Stimulated activated CD8-positive, alpha-beta memory T cell treated with anti-CD3 and anti-CD28 coated beads, Interleukin-15, amount 100 ng/mL, for 4 hours (primary cell): ENCODE results near the gene ARL15.
"Not testable (repeated sequence)": the region's sequence is repeated elsewhere in the genome, so short reads cannot be mapped to it uniquely, and the experiment has no call there.

Experiments
- DNase-seq, 2 donors: peaks; one replicate each; pipeline ENCODE4 v3.0.0-alpha.2; 2020; ENCODE audit warnings: low read depth in 2 of 2

ARL15 gene

DNA sequence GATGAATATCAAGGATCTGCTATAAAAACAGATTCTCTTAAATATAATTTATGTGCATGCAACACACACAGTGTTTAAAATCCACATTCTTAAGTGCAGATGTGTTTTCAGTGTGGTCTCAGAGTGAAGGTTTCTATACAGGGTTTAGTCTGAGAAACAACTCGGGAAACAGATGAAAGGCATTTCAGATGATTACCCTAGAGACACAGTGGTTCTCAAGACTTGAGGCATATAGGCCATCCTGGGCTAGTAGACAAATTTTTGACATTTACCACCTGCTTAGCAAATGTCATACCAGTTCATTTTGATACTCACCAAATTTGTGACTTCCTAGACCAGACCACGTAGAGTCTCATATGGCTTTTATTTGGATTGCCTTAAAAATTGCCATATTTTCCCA lies 216.5 kb downstream of the ARL15 start:
- no peak for DNase-seq

DNA sequence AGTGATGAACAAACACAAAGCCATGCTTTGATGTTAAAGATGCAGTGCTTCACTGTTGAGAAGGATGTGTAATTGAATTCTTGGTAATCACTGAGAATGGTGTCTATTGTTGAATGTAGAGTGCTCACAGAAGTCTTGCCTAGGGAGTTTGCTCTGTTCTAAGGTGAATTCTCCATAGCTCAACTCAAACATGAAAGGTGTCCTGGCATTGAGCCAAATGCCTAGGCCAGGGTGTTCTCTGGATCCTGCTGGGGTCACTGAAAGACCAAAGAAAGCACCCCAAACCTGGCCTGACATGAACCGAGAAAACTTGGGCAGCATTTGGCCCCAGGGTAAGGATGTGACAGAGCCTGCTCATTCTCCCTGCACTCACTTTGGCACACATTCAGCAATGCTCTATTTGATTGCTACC lies 217.3 kb downstream of the ARL15 start:
- DNase-seq, result no peak

GRCh38 chr5:54091307-54092130 lies 218.9 kb downstream of the ARL15 start:
- no peak for DNase-seq

GRCh38 chr5:54090495-54091120 lies 219.8 kb downstream of the ARL15 start:
- no peak for DNase-seq

DNA sequence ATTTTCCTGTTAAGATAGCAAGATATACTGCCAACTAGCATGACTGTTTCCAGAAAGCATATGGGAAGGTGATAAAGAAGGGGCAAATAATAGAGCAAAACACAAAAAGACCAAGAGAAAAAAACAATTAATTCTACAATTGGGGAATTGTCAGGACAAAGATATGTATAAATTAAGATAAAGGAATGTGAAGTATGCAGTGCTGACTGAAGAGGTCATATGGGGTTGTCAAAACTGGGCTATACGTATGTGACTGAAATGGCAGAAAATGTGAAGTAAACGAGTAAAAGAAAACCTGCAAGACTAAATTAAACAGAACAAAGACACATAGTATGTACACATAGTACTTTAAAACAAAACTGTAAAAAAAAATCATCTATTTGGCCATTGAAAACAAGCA lies 222.3 kb downstream of the ARL15 start:
- DNase-seq, result no peak

DNA sequence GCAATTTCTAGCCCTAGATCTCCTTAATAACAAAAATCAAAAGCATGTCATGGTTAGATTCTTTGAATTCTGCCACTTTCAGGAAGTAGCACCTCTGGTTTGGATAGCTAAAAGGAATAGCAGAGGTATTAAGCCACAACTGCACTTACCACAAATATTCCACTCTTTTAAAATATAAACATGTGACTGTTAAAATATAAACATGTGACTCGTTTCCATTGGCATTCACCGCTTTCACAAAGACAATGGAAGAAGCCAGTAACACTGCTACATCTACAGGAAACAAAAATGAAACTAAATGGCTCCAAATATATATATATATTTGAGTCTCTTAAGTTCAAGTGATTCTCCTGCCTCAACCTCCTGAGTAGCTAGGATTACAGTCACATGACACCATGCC lies 222.9 kb downstream of the ARL15 start:
- DNase-seq, result no peak

DNA sequence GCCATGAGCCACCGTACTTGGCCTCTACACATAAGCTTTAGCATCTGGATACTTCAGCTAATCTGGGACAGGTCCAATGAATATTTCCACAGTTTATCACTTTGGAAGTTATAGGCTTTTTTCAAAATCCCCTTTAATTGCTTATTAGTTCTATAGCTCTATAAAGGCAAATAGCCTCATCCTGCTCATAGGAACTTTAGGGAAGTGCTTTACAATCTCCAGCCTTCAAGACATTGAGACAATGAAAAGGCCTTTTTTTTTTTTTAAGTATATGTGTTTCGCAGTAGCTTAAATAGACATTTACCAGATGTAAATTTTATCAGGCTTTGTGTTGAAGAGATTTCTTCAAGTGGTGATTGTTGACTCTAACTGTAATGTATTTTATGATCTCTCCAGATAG lies 224.2 kb downstream of the ARL15 start:
- no peak for DNase-seq

GRCh38 chr5:54084696-54085095 lies 225.7 kb downstream of the ARL15 start:
- no peak for DNase-seq

GRCh38 chr5:54083851-54084250 lies 226.5 kb downstream of the ARL15 start:
- no peak for DNase-seq

GRCh38 chr5:54083245-54083644 lies 227.1 kb downstream of the ARL15 start:
- no peak for DNase-seq

GRCh38 chr5:54081415-54081814 lies 229.0 kb downstream of the ARL15 start:
- DNase-seq, result no peak

DNA sequence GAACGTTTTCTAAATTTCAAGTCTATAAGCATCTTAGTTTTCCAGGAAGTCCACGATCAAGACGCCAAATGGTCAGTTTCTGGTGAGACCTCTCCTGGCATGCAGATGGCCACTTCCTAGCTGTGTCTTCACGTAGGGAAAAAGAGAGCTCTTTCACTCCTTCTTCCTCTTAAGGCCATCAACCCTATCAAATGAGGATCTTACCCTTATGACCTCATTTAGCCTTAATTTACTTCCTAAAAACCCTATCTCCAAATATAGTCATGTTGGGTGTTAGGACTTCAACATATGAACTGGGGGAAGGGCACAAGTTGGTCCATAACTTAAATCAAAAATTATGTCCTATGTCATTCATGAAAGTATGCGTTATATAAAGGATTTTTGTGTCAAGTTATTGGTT lies 229.5 kb downstream of the ARL15 start:
- no peak for DNase-seq

- no peak for DNase-seq
These were observed 236.6 kb downstream of the ARL15 start for GRCh38 chr5:54073735-54074134.

GRCh38 chr5:54073131-54073530 lies 237.2 kb downstream of the ARL15 start:
- DNase-seq, result no peak

DNA sequence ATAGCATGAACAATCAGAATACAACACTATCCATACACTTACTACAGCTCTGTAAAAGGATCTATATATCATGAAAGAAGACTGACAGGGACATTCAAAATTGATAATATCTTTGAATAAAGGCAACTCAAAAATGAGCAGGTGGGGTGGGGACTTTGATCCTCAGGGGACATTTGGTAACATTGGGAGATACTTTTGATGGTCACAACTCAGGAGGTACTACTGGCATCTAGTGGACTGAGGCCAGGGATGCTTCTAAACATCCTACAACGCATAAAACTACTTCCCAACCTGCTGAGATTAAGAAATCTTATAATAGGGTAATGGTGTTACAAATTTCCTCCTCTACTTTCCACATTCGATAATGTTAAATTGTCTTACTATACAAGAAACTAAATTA lies 243.9 kb downstream of the ARL15 start:
- no peak for DNase-seq

GRCh38 chr5:54063817-54064216 lies 246.6 kb downstream of the ARL15 start:
- no peak for DNase-seq

GRCh38 chr5:54062958-54063357 lies 247.4 kb downstream of the ARL15 start:
- DNase-seq, result no peak

- not testable (repeated sequence) for DNase-seq
These were observed 249.5 kb downstream of the ARL15 start for GRCh38 chr5:54060919-54061318.

DNA sequence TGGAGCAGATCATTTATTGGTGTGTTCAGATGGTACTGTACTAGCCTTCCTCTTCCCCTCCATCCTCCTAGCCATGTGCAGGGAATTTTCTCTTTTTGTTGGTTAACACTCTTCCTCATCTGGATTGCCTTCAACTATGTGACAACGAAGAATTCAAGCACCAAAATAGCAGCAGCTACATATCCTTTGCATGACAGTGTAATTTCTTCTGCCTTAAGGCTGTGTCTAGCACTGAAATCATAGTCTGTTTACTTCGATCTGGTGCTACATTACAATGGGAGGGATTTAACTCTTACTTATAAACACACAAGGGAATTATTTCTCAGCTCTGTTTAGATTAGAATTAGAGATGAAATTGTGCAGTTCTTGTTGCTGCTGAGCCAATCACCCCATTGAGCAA lies 260.4 kb downstream of the ARL15 start:
- DNase-seq, result no peak

DNA sequence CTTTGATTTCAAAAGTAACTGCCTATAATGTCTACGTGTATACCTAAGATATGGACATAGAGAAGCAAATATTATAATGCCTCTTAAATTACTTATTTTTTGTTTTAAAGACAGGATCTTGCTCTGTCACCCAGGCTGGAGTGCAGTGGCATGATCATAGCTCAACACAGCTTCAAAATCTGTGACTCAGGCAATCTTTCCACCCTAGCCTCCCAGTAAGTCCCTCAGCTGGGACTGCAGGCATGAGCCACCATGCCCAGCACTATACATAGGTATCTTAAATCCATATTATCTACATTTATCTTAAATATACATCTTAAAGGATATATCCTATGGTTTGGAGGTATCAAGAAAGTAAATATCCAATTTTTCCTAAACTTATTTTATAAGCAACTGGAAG lies 261.2 kb downstream of the ARL15 start:
- no peak for DNase-seq

DNA sequence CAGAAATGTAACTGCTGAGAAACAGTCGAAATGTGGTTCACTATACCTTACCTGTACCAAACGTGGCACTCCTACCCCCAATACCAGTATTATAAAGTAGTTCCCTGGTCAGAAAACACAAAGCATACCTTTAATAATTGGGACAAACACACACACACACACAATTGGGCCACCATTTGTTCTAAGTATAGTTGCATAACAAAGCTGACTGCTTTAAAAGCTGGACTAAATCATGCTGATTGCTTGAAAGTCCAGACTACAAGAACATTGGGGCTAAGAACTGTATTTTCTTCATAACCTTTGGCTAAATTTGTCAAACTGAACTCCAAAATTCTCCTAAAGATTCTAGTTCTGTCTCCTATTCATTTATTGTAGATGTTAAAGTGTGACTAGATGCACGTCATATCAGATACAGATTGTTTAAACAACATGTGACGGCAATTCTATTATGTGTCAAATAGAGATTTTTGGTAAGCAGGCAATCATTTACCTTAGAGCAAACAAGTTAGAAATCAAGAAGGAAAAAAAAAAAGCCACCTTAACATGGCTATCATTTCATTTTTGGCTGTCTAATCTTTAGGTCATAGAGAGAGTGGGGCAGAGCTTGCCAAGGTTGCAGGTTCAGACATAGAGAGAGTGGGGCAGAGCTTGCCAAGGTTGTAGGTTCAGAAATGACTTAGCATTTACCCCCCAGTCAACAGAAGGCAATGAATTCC lies 265.1 kb downstream of the ARL15 start:
- no peak for DNase-seq

DNA sequence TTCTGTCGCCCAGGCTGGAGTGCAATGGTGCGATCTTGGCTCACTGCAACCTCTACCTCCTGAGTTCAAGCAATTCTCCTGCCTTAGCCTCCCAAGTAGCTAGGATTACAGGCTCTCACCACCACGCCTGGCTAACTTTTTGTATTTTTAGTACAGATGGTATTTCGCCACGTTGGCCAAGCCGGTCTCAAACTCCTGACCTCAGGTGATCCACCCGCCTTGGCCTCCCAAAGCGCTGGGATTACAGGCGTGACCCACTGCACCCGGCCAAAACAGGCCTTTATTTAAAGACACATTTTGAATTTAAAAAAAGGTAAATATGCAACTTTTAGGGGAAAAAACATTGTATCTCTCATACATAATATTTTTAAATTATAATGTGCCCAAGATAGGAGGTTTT lies 266.1 kb downstream of the ARL15 start:
- DNase-seq, result not testable (repeated sequence)

- DNase-seq, result no peak
These were observed 269.6 kb downstream of the ARL15 start for GRCh38 chr5:54040804-54041203.
